ENCODE measurements around the gene TSPO.

- TF ChIP-seq CTCF (conservative IDR thresholded peaks at IDR 0.05) (no peak), ZFX (IDR thresholded peaks at IDR 0.05) (no peak)
These were observed 19.7 kb downstream of the TSPO start for GRCh38 chr22:43171019-43171491.
